ENCODE measurements around the gene AFTPH. TPM values are rescaled to one million over a fixed set of nuclear protein-coding genes. Genes with fewer than 3 reads are reported as not detected.

Gene AFTPH
- total RNA-seq, 1 experiment from 2014 or later: 17.9 TPM

DNA sequence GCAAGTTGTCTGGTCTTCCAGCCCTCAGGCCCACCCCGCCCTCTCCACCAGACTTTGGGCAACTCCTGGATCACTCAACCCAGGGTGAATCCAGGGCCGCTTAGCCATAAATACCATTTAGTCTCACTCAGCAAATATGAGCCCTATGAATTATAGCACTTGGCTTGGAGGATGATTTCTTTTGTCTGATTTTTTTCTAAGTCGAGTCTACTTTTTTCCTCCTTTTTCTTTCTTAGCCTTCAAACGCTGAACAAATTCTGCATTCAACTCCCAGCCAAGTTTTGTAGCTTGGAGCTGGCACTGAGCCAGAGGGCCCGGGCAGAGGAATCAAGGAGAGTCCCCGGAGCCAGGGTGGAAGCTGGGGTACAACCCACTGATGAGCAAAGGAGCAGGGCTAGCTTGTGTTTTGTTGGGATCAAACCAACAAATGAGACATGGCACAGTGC, 80.9 kb downstream of the AFTPH start:
- intact Hi-C loops (cut with micrococcal nuclease; ENCODE audit: unreplicated experiment): no loop called here
- ChIA-PET CTCF (interaction anchor here (0.6 kb wide), 1 partner anchor 18 kb away, joined by 3 read pairs; no protein-coding TSS in a partner anchor), POLR2A (no interaction called here)
- no TSS peak for BruUV-seq (replicated peaks)
- no peak overlapping the region for H3K4me3 ChIP-seq (ENCODE audit: low read depth in 2 of 2, low read length in 2 of 2)
- TF ChIP-seq, protein P1, sequence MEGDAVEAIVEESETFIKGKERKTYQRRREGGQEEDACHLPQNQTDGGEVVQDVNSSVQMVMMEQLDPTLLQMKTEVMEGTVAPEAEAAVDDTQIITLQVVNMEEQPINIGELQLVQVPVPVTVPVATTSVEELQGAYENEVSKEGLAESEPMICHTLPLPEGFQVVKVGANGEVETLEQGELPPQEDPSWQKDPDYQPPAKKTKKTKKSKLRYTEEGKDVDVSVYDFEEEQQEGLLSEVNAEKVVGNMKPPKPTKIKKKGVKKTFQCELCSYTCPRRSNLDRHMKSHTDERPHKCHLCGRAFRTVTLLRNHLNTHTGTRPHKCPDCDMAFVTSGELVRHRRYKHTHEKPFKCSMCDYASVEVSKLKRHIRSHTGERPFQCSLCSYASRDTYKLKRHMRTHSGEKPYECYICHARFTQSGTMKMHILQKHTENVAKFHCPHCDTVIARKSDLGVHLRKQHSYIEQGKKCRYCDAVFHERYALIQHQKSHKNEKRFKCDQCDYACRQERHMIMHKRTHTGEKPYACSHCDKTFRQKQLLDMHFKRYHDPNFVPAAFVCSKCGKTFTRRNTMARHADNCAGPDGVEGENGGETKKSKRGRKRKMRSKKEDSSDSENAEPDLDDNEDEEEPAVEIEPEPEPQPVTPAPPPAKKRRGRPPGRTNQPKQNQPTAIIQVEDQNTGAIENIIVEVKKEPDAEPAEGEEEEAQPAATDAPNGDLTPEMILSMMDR (IDR thresholded peaks at IDR 0.05): no peak
- DNase-seq (ENCODE audit: low read depth, low spot score) (no peak), ATAC-seq (no peak)
- no peaks in the 10 kb centered on the region; the same call in 1 of the 2 replicates for H3K4me1 ChIP-seq (ENCODE audit: control insufficient read depth, insufficient read depth, low read length)
- no peak overlapping the region for H3K27ac ChIP-seq (ENCODE audit: low read length)
- H3K9me3 ChIP-seq (ENCODE audit: control insufficient read depth, insufficient read depth, low read depth, low read length): no peaks in the 10 kb centered on the region
- H3K27me3 ChIP-seq (ENCODE audit: control insufficient read depth, insufficient read depth, low read length): no peaks in the 10 kb centered on the region
- in situ Hi-C loops (cut with HindIII; ENCODE audit: low pct_unique_long_range_greater_than_20kb, low sequenced_read_pairs): no loop called here
- no peaks in the 10 kb centered on the region for H3K36me3 ChIP-seq (ENCODE audit: control insufficient read depth, insufficient read depth, low read length)

DNA sequence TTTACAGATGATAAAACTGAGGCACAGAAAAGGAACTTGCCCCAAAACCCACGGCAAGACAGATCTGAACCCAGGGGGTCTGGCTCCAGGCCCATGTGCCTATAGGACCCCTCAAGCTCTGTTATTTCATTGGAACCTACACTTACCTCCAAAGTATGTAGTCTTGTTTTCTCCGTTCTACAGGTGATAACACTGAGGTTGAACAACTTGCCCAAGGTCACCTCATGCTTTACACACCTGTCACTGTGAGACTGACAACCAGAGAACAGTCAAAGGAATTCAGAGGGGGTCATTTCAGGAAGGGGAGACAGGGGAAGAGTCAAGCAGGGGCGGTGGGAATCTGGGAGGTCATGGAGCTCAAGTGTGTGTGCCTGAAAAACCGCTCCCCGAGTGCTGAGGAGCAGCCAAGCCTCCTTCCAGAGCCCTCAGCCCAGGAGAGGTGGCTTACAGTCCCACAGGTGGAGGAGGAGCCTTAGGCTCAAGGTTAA, 81.9 kb downstream of the AFTPH start:
- intact Hi-C loops (cut with micrococcal nuclease; ENCODE audit: unreplicated experiment) (no loop called here), in situ Hi-C loops (cut with HindIII; ENCODE audit: low pct_unique_long_range_greater_than_20kb, low sequenced_read_pairs) (no loop called here)
- peak; percentile 27 for ATAC-seq
- Histone ChIP-seq H3K27me3 (ENCODE audit: control insufficient read depth, insufficient read depth, low read length) (no peaks in the 10 kb centered on the region), H3K27ac (ENCODE audit: low read length) (no peak overlapping the region), H3K36me3 (ENCODE audit: control insufficient read depth, insufficient read depth, low read length) (no peaks in the 10 kb centered on the region), H3K4me1 (ENCODE audit: control insufficient read depth, insufficient read depth, low read length) (no peaks in the 10 kb centered on the region; the same call in 1 of the 2 replicates), H3K4me3 (ENCODE audit: low read depth in 2 of 2, low read length in 2 of 2) (no peak overlapping the region), H3K9me3 (ENCODE audit: control insufficient read depth, insufficient read depth, low read depth, low read length) (no peaks in the 10 kb centered on the region)
- BruUV-seq (replicated peaks): no TSS peak
- CTCF ChIA-PET: interaction anchor here (0.6 kb wide), 1 partner anchor 19 kb away, joined by 3 read pairs; no protein-coding TSS in a partner anchor
- DNase-seq (ENCODE audit: low read depth, low spot score): no peak
- POLR2A ChIA-PET: interaction anchor here (0.8 kb wide), 1 partner anchor 253 kb away, joined by 3 read pairs; no protein-coding TSS in a partner anchor
- TF ChIP-seq POLR2AphosphoS5 (IDR thresholded peaks at IDR 0.05; ENCODE audit: low read depth, low read length) (no peak), SIN3A (IDR thresholded peaks at IDR 0.05; ENCODE audit: borderline replicate concordance, insufficient read depth, low read depth, low read length) (no peak)
- TF ChIP-seq, protein P1 (IDR thresholded peaks at IDR 0.05): no peak
- TF ChIP-seq, protein P2, sequence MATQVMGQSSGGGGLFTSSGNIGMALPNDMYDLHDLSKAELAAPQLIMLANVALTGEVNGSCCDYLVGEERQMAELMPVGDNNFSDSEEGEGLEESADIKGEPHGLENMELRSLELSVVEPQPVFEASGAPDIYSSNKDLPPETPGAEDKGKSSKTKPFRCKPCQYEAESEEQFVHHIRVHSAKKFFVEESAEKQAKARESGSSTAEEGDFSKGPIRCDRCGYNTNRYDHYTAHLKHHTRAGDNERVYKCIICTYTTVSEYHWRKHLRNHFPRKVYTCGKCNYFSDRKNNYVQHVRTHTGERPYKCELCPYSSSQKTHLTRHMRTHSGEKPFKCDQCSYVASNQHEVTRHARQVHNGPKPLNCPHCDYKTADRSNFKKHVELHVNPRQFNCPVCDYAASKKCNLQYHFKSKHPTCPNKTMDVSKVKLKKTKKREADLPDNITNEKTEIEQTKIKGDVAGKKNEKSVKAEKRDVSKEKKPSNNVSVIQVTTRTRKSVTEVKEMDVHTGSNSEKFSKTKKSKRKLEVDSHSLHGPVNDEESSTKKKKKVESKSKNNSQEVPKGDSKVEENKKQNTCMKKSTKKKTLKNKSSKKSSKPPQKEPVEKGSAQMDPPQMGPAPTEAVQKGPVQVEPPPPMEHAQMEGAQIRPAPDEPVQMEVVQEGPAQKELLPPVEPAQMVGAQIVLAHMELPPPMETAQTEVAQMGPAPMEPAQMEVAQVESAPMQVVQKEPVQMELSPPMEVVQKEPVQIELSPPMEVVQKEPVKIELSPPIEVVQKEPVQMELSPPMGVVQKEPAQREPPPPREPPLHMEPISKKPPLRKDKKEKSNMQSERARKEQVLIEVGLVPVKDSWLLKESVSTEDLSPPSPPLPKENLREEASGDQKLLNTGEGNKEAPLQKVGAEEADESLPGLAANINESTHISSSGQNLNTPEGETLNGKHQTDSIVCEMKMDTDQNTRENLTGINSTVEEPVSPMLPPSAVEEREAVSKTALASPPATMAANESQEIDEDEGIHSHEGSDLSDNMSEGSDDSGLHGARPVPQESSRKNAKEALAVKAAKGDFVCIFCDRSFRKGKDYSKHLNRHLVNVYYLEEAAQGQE (IDR thresholded peaks at IDR 0.05; ENCODE audit: insufficient read depth in 1 of 2, low read depth in 2 of 2, low read length in 1 of 2): no peak
